Epithelial cell of proximal tubule (primary cell): ENCODE measurements around the gene ARHGAP26. TPM values are rescaled to one million over a fixed set of nuclear protein-coding genes. Genes with fewer than 3 reads are reported as not detected.

Experiments
- DNase-seq: peaks from one replicate; pipeline ENCODE4 v3.0.0-alpha.2; 2011; ENCODE audit warnings: low read depth
- H3K4me3 ChIP-seq: 2 replicates; pipeline ENCODE4 v1.5.1; 2011; ENCODE audit warnings: low read depth, mild to moderate bottlenecking, low read length
- total RNA-seq: library from RNA; depleted of rRNA; stranded (reverse); fragments of >200 nt; gene quantifications from 2 replicates; pipeline ENCODE4 v1.2.3, GENCODE V29; 2015
- TF ChIP-seq, protein P1 (sequence below): conservative IDR thresholded peaks from 2 replicates; pipeline ENCODE4 v1.5.1; 2012; ENCODE audit warnings: low read depth, mild to moderate bottlenecking, low read length

Gene ARHGAP26
- total RNA-seq, 1 donor from 2014 or later, result 7.0 TPM

DNA sequence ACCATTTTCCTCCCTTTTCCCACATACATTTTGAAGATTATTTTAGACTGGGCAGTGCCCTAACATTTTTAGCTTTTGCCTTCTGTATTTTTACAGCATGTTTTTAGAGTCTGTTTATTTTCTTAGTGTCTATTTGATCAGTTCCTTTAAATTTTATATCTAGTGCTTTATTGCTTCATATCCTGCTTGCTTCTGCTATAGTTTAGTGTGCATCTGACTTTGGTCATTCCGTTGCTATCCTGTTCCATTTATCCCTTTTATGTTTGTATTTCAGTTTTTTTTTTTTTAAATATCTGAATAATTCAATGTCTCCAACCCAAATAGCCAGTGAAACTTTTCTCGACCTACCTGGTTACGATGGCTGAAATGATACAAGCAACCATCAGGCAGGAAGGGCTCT lies 203.8 kb downstream of the ARHGAP26 start:
- DNase-seq, result no peak
- TF ChIP-seq, protein P1, sequence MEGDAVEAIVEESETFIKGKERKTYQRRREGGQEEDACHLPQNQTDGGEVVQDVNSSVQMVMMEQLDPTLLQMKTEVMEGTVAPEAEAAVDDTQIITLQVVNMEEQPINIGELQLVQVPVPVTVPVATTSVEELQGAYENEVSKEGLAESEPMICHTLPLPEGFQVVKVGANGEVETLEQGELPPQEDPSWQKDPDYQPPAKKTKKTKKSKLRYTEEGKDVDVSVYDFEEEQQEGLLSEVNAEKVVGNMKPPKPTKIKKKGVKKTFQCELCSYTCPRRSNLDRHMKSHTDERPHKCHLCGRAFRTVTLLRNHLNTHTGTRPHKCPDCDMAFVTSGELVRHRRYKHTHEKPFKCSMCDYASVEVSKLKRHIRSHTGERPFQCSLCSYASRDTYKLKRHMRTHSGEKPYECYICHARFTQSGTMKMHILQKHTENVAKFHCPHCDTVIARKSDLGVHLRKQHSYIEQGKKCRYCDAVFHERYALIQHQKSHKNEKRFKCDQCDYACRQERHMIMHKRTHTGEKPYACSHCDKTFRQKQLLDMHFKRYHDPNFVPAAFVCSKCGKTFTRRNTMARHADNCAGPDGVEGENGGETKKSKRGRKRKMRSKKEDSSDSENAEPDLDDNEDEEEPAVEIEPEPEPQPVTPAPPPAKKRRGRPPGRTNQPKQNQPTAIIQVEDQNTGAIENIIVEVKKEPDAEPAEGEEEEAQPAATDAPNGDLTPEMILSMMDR, result no peak
- no peak overlapping the region for H3K4me3 ChIP-seq

DNA sequence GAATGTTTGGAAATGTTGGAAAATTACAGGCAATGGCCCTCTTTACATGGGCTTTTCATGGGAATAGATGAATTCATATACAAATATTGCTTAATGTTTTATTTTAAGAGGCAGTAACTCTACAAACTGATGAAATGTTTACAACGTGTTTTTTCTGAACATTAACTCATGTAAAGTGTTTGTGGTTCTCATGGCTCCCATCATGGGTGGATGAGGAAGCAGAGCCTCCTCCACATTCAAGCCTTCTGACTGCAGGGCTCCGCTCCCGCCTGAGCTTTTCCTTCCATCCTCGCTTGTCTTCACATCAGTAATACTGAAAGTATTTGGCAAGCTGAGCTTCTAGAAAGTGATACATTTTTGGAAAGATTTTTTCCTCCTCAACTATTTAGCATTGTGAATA lies 204.2 kb downstream of the ARHGAP26 start:
- no peak for DNase-seq
- TF ChIP-seq, protein P1, result no peak
- no peak overlapping the region for H3K4me3 ChIP-seq

DNA sequence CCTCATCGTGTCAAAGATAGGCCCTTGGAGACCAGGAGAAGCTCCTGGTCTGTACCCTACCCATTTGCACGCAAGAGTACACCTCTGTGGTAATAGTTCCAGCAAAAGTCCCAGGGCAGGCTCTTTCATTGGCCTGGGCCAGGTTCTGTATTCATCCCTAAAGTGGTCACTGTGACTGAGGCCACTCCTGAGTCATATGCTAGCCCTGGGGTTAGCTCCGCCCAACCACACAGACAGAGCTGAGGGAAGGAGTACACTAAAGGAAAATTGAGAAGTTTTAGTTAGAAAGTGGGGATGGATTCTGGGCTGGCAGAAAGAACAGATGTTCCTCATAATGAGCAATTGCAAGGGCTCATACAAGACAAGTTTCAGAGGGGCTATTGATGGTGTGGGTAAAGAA lies 206.7 kb downstream of the ARHGAP26 start:
- no peak overlapping the region for H3K4me3 ChIP-seq
- TF ChIP-seq, protein P1, result no peak
- DNase-seq, result no peak

DNA sequence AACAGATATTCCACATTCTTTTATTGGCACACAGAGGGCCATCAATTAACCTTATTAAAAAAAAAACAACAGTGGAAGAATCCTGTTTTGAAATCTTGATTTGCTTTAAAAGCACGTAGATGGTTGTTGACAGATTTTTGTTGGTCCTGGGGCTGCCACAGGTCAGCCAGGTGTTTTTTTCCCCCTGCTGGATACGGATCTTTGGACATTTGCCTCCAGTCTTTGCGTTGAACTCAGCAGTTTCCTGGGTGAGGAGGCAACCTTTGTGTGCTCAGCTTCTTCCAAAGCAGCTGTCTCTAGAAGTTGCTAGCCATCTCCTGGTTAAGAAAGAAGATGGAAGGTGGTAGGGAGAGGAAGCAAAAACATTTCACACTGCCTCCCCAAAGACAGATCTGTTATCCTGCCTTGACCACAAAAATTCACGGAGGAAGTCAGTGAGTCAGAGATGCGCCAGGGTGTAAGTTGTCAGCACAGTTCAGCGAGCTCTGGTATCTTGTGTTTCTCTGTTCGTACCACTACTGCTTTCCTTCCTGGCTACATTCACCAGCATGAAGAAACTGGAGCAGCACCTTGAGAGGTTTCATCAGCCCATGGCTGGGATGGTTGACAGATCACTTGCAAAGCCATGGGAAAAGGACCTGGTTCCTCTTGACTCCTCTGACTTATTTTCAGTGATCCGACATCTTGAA lies 207.3 kb downstream of the ARHGAP26 start:
- peak; percentile 78 for DNase-seq
- TF ChIP-seq, protein P1, result no peak
- no peak overlapping the region for H3K4me3 ChIP-seq

DNA sequence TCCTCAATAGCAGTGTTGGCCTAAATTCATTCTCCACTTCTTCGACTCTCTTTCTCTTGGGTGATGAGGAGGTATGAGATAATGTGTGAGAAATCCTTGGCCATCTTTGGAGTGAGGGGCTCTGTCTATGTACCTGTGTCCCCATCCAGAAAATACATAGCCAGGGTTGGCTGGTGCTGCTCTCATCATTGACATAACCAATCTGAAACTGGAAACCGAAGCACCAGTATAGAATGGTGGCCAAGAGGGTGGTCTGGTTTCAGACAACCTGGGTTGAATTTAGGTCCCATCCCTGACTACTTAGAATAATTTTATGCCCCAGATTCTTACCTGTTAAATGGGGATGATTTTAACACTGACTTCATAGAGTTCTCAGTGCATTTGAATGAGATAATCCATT lies 208.1 kb downstream of the ARHGAP26 start:
- H3K4me3 ChIP-seq, result no peak overlapping the region
- TF ChIP-seq, protein P1, result no peak
- DNase-seq, result no peak

DNA sequence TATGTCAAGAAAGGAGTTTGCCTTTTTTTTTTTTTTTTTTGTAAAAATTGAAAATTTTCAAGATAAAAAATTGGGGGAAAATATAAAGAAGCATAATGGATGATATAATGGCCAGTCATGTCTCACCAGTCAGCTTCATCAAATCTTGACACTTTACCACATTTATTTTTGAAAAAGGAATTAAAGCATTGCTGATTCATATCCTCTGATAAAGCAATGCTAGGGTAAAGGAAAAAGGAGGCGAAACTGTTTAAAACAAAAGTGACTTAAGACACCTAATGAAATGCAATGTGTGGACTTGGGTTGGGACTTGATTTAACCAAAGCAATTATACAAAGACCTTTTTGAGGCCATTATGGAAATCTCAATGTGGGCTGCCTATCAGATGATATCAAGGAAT lies 208.5 kb downstream of the ARHGAP26 start:
- no peak overlapping the region for H3K4me3 ChIP-seq
- TF ChIP-seq, protein P1, result no peak
- no peak for DNase-seq

DNA sequence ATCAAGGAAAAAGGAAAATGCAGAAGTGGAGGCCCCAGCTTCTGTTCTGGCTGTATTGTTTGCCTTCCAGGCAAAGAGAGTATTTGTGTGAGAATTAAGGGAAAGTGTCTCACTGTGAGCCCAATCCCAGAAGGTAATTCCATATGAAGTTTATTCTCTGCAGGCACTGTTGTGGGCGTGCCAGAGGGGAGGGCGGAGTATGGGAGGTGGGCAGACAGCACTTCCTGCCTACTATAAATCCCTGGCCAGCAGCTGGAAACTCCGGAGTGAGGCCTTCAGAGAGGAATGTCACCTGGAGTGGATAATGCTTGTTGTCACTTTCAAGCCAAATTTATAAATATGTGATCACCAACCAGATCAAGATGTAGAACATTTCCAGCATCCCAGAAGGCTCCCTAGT lies 209.5 kb downstream of the ARHGAP26 start:
- no peak overlapping the region for H3K4me3 ChIP-seq
- no peak for DNase-seq
- TF ChIP-seq, protein P1, result no peak
